Epidermal melanocyte (primary cell): ENCODE results near the gene IGF2BP3.

Experiments used
- DNase-seq: peaks from one replicate; pipeline ENCODE4 v3.0.0; 2011; ENCODE audit warnings: low spot score; ENCODE audit not compliant: insufficient read length

Gene IGF2BP3

DNA sequence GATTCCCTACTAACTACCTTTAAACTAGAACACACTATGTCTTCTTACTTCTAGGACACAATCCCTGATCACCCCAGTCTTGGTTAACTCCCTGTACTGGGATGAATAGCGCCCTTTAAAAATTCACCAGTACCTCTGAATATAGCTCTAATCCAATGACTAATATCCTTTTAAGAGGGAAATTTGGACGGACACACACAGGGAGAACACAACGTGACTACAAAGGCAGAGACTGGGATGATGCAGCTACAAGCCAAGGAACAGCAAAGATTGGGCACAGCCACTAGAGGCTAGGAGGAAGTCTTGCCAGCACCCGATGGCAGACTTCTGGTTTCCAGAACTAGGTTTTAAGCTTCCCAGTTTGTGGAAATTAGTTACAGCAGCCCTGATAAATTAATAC lies 89.7 kb downstream of the IGF2BP3 start:
- DNase-seq = no peak

DNA sequence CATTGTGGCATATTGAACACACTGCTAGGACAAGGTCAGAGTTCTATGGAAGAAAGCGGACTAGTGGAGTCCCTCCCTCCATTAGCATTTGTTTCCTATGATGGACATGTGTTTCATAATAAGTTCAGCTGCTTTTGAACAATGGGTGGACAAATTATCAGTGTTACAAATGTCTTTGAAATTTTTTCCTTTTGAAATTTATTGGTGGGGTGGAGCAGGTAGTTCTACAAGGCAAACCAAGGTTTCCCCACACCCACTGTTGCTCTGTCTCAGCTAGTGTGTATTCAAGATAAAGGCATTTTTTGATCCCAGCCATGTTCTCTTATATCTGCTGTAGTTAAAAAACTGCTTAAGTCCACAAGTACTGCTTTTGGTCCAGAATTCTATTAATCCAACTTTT lies 91.3 kb downstream of the IGF2BP3 start:
- DNase-seq = no peak

GRCh38 chr7:23377134-23377533 lies 93.2 kb downstream of the IGF2BP3 start:
- no peak for DNase-seq

- DNase-seq = no peak
Measured at GRCh38 chr7:23373151-23374004, 96.9 kb downstream of the IGF2BP3 start.

DNA sequence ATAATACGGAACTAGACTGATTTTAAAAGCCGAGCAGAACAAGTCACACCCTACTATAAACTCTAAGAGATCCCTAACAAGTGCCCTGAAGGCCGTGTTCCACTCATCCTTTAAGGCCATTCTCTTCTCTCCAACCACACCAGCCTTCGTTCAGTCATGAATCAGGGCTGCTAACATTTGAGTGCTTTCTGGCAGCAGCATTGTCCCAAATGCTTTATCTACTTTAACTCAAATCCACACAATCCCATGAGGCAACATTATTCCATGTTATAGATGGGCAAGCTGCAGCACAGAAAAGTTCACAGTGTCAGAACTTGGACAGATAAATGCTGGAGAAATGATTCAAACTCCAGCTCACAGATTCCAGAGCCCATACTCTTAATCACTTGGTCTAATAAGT lies 97.7 kb downstream of the IGF2BP3 start:
- DNase-seq = no peak

GRCh38 chr7:23371654-23372053 lies 98.6 kb downstream of the IGF2BP3 start:
- DNase-seq = no peak

DNA sequence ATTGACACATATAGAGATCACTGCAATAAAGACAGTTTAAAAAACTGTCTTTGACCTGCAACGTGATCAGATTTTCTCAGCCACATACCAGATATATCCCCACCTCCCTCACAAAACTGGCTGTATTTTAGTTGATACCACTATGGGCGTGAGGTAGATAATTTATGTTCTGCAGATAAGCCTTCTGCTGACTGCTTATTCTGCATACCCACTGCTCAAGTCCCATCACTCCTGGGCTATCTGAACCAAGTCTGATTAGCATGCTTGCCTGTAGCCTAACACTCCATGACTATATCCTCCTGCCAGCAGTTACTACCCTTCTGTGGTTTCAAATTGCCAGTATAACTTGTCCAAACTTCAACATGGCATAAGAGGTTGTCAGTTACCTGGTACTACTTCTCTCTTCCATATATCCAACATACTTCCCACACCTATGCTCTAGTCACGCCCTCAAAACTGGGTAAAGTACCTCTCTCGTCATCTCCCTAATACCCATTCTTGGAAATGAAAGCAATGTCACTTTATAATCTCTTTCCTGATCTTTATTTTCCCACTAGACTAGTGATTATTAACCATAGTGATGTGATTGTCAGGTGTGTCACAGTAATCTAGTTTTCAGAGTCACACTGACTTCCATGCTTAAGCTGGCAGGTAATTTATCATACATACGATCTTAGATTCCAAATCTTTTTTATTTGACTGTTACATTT lies 100.4 kb downstream of the IGF2BP3 start:
- DNase-seq = no peak

- no peak for DNase-seq
Measured at GRCh38 chr7:23369100-23369499, 101.2 kb downstream of the IGF2BP3 start.

- DNase-seq = no peak
Measured at GRCh38 chr7:23358152-23358674, 112.1 kb downstream of the IGF2BP3 start.

- DNase-seq = no peak
Measured at GRCh38 chr7:23357190-23358093, 112.8 kb downstream of the IGF2BP3 start.

GRCh38 chr7:23356726-23357125 lies 113.6 kb downstream of the IGF2BP3 start:
- DNase-seq = no peak

- no peak for DNase-seq
Measured at GRCh38 chr7:23356168-23356567, 114.1 kb downstream of the IGF2BP3 start.

- DNase-seq = no peak
Measured at GRCh38 chr7:23353172-23353571, 117.1 kb downstream of the IGF2BP3 start.

DNA sequence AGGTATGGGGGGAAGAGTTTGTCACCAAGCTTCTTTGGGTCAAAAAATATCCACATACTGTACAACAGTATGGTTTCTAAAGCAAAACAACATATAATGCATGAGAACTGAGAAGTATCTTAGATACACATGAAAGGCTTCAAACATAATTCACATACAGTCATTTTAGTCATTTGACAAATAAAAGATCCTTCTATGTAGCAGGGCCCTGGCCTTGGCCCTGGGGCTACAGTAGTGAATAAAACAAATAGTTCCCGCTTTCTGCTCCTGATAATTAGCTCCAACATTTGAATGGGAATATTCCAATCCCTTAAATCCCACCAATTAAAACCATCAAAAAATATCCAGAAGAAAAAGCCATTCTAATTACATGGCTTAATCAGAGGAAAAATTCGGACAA lies 119.8 kb downstream of the IGF2BP3 start:
- peak; percentile 48 for DNase-seq

- DNase-seq = no peak
Measured at GRCh38 chr7:23349484-23350157, 120.7 kb downstream of the IGF2BP3 start.

DNA sequence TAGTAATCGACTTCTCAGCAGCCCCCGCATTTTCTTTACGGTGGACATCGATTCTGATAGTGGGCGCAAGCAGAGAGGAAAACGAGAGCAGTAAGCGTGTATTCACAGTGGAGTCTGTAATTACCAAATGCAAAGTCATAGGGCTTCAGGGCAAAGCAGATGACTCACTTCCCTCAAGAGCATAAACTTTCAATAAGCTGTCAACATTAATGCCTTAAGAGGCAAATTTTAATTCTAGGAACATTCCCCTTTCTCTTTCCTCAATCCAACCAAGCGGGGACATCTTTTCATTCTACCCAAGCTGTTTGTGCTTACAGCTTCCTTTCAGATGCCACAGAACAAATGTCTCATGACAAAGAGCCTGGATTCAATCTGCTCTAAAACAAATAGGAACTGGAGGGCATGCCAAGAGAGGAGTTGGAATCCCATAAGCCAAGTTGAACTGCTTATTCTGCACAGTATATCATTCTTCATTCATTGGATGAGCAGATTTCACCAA lies 122.6 kb downstream of the IGF2BP3 start:
- peak; percentile 72 for DNase-seq

- DNase-seq = no peak
Measured at GRCh38 chr7:23347033-23347681, 123.1 kb downstream of the IGF2BP3 start.

GRCh38 chr7:23346316-23346715 lies 124.0 kb downstream of the IGF2BP3 start:
- no peak for DNase-seq

DNA sequence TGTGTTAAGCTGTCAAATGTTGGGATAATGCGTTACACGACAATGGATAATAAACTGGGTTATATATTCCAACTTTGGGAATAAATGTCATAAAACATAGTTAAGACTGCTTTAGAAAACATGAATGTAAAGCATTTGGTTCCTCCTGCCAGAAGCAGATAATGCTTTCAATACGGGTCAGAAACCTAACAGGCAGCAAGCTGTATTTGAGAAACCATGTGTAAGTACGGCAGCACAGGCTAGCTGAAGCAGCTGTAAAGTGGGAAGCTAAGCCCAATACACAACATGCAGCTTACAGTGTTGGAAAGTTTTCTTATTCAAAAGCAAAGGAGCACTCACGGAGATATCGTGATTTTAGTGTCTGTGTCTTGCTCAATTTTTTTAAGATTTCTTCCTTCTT lies 124.7 kb downstream of the IGF2BP3 start:
- no peak for DNase-seq

DNA sequence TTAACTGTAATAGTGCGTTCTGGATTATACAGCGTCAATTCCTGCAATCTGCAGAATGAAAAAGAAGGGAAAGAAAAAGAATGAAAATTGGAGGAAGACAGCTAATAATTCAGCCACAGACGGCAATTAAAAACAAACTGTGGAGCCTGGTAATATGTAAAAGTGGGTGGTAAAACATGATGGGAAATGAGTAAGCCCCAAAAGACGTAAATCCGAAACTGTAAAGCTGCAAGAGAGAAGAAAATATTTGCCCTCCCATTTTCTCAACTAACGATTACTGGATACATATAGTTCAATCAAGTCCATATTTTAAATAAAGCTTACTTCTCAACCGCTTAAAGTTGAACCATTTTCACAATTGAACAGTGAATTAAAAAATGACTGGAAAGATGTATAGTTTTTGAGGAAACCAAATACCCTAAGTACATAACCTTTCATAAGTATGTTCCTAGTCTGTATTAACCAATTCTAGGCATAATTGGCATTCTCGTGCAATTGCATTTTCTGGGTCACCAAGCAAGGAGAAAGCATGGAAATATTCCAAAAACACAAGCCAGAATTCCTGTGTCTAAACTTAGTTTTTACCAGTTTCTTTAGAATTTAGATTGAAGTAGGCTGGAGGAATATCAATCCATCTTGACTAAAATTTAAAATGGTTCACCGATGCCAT lies 126.3 kb downstream of the IGF2BP3 start:
- no peak for DNase-seq
